HG03196 (cell line): ENCODE measurements around the gene PTPRD.
"Not testable (repeated sequence)": the region's sequence is repeated elsewhere in the genome, so short reads cannot be mapped to it uniquely, and the experiment has no call there.

Experiments used
- ATAC-seq: cut with Tn5 transposase; IDR thresholded peaks from one replicate; pipeline ENCODE4 v1.9.1; 2021; ENCODE audit not compliant: unreplicated experiment

Gene PTPRD

DNA sequence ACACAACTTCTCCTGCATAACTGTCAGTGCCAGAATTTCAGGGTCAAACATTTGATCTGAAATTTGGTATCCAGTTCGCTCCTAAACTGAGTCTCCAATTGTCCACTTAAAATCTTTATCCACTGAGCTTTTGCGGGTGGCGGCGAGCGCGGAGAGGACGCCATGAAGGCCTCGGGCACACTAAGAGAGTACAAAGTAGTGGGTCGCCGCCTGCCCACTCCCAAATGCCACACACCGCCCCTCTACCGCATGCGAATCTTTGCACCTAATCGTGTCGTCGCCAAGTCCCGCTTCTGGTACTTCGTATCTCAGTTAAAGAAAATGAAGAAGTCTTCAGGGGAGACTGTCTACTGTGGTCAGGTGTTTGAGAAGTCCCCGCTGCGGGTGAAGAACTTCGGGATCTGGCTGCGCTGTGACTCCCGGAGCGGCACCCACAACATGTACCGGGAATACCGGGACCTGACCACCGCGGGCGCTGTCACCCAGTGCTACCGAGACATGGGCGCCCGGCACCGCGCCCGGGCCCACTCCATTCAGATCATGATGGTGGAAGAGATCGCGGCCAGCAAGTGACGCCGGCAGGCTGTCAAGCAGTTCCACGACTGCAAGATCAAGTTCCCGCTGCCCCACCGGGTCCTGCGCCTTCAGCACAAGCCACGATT, 1899.5 kb downstream of the PTPRD start:
- no peak for ATAC-seq

DNA sequence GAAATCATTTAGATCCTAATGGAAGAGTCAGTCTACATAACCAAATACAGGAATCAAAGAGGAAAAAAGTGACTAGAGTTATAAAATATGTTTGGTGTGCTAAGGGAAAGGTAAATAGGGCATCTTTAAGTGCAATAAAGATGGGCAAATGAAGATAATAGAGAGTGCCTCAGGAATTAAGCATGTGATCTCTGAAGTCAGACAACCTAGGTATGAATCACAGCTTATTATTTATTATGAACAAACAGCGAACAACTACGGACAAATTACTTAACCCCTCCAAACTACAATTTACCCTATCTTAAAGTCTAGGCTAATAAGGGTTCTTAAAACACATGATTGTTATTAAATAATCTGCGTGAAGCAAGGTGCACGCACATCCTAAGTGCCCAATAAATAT, 1903.1 kb downstream of the PTPRD start:
- ATAC-seq: no peak

DNA sequence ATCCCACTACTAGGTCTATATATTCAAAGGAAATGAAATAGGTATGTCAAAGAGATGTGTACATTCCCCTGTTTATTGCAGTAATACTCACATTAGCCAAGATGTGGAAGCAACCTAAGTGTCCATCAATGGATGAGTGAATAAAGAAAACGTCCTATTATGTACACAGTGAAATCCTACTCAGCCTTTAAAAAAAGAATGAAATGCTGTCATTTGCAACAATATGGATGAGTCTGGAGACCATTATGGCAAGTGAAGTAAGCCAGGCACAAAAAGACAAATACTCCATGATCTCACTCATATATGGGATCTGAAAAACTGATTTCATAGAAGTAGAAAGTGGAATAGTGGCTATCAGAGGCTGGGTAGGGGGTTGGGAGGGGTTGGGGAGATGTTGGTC, 1904.1 kb downstream of the PTPRD start:
- ATAC-seq: no peak

DNA sequence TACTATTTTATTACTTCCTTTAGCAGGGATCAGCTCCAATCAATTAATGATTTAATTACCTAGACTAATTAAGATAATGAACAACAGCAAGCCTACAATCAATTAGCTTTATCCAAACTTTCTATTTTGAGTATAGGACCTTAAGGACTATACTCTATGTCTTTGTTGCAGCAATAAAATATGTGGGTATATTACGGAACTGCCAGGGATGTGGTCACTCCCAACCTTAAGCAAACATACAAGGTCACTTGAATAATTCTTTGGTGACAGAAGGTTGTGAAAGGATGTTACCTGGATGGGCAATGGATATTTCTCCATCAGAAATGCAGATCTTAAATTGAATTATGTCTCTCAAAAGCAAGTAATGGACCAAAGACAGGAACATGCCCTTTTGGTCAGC, 1905.8 kb downstream of the PTPRD start:
- no peak for ATAC-seq

DNA sequence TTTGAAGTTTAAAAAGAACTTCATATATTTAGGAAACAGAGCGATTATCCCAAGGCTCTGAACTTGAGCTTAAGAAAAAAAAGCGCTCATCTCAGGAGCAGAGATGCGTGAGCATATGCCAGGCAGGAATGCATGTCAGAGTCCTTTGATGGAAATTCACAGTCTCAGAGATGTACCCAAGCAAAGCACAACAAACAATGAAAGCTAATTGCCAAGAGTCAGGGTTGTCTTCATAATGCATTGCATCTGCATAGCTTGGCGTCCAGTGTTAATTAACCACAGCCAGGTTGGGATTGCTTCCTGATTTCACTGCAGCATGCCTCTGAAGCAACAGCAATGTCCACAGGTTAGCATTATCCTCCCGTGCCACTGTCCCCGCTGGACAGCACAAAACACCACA, 1906.3 kb downstream of the PTPRD start:
- no peak for ATAC-seq

DNA sequence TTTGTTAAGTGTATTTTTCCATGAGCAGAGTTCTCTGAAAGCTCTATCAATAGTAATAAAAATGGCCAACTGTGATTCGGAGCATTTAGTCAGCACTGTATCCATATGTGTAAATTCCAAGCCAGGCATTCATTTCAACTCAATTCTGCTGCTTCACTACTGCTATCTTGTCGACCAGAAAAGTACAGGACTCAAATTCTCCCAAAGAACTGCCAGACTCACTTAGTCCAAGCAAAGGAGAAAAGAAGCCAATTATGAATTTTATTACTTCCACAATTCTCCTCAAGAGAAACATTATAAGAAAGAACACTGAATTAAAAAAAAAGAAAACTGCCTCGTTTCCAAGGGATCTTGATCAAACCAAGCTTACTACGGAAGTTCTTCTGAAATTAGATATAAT, 1906.9 kb downstream of the PTPRD start:
- ATAC-seq: no peak

DNA sequence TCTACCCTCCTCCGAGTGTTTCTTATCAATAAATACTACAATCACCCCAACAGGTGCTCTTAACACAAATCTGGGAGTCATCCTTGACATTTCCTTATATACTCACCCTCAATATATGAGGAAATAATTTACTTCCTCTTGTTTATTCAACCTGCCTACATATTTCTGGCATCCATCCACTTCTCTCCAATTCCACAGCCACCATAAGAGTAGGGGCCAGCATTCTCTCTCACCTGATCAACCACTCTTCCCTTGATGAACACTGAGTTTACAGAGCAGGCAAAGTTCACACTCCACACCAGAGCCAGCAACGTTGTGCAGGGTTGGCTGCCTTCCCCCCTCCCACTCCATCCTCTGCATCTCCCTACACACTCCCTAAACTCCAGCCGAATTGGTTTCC, 1908.9 kb downstream of the PTPRD start:
- no peak for ATAC-seq

DNA sequence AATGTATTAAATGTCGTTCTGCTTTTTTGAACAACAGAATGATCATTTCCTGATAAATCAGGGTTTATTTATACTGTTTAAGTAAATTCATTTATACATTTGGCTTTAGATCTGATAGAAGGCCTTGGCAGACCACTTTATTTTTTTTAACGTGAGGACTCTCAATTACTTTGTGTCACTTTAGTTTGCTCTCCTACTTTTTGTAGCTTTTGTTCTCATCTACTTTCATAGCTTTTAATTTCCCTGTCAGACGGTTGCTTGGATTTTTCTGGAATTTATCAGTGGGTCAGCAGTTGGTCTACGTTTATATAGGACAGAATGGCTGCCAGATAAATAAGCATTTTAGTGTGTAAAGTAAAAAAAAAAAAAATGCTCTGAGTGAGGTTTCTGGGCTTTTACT, 1910.9 kb downstream of the PTPRD start:
- no peak for ATAC-seq

DNA sequence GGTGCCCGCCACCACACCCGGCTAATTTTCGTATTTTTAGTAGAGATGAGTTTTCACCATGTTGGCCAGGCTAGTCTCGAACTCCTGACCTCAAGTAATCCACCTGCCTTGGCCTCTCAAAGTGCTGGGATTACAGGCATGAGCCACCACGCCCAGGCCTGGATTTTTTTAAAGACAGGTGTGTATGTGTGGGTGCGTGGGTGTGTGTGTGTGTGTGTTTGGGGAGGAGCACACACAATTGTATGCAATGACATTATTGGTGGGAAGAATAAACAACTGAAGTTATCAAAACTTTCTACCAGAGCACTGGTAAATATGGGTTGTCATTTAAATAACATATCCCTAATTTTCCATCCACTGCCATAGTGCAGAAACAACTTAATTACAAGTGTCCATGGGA, 1915.2 kb downstream of the PTPRD start:
- not testable (repeated sequence) for ATAC-seq

DNA sequence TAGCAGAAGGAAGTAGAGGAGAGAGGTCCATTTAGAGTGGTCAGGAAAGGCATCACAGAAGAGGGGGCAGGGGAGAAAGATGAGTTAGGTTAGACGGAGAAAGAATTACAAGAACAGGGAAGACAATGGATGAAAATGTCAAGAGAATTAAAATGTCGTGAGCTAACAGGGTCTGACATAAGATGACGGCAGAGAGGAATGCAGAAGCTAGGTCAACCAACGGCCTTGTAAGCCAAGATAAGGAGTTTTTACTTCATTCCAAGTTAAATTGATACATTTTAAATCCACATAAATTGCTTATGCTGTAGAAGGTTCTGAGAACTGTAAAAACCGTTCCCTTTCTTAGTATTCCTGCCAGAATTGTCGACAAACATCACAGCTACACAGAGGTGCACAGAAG, 1916.3 kb downstream of the PTPRD start:
- ATAC-seq: no peak

DNA sequence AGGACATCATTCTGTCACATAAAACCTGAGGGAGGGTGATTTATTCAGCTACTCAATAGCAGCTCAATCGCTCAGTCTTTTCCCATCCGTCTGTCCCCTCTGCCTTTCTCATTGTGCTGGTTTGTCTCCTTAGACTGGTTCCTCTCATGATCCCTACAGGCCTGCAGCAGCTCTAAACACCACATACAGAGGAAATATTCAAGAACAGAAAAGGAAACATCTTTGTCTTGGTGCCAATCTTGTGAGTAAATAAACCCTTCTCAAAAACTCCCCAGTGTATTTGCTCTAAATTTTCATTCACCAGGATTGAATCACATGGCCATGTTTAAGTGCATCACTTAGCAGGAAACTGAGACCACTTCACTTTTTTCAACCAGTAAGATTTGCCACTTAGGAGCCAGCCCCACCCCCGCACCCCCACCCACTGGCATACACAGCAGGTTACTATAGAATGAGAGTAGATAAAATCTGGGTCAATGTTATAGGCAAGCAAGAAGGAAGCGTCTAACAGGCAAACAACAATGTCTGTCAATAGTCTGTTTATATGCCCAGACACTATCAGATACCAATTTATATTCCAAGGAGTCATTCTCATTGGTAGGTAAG, 1917.7 kb downstream of the PTPRD start:
- ATAC-seq: no peak

DNA sequence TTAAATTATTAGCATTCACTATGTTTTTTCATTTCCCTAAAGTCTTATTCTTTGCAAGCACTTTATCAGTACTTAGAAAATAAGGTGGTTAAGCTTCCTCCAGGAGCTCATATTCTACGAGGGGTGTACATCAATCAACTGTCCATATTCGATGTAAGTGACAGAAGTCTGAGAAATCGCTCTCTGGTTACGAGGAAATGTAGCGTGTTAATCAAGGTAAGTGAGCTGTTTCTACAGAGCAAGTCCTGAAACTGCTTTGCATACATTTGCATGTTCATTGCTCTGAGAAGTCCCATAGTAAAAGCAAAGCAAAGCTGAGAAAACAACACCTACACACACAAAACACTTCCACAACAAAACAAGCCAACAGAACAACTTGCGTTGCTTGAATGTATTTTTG, 1919.3 kb downstream of the PTPRD start:
- no peak for ATAC-seq

DNA sequence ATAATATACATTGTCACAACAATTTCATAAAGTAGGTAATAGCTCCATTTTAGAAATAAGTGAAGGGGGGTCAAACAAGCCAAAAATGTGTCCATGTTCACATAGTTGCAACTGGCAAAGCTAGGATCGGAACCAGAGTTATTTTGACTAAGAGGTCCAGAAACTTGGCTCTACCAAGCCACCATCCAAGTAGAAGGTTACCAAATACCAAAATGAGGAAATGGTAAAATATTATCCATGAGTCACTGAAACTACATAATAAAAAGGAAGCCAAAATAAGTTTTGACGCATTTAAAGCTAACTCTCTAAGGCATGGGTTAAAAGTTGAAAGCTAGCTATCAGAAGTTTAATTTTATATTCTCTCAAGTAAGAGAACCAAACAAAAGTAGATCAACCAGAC, 1926.3 kb downstream of the PTPRD start:
- no peak for ATAC-seq

DNA sequence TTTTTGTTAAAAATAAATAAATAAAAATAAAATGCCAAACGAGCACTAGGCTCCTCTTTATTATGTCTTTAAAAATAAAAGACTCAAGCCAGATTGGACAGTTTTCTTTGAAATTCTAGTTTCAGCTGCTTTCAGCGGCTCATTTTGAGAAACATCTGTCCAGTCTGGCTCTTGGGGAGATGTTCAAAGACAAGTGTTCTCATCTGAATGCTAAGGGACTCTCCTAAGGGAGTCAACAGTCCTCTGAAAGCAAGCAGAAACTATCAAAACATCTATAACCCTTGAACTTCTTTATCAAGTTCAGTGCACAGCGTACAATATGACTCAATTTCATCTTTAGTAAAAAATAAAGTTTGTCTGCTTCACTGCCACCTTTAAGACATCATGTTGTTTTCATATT, 1927.0 kb downstream of the PTPRD start:
- no peak for ATAC-seq

DNA sequence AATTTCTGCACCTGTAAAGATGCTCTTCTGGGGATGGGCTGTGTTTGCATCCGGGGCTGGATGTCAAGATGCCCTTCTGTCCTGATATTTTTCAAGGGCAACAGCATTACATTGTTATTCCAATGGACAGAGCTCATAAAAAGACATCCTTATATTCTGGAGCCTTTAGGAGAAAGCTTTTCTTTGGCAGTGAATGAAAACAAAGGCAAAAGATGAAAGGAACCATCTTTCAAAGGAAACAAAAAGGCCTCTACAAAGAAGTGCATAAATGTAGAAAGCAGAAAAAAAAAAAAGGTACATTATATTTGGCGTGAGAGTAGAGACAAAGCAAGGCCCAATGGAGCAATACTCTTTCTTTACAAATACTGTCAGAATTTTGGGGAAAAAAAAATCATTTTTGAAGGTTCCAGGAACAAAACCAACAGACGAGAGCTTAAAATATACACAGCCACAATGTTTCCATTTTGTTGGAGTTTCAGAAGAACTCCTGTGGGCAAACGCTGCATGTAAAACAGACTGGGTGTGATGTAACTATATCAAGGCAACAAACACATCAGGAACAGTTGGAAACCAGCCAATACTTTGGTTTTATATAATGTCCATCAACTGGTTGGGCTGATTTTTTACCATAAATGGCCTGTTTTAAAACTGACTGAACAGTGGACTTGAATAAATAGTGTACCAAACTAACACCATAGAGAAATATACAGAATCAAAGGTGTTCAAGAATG, 1927.7 kb downstream of the PTPRD start:
- no peak for ATAC-seq

DNA sequence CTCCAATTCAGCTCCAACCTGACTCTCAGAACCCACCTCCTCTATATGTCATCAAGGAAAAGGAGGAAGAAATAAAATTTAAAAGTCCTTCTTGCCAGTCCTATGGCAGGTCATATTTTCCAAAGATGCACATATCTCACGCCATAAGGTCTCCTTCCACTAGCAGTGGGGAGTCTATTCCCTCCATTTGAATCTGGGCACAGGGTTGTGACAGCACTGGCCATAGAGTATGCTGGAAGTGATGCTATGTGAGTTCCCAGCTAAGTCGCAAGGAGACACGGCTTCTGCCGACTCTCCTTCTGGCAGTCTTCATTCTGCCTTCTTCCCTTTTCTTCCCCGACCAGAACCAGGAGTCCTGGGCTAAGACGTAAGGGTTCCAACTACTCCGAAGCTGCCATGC, 1929.3 kb downstream of the PTPRD start:
- ATAC-seq: no peak

DNA sequence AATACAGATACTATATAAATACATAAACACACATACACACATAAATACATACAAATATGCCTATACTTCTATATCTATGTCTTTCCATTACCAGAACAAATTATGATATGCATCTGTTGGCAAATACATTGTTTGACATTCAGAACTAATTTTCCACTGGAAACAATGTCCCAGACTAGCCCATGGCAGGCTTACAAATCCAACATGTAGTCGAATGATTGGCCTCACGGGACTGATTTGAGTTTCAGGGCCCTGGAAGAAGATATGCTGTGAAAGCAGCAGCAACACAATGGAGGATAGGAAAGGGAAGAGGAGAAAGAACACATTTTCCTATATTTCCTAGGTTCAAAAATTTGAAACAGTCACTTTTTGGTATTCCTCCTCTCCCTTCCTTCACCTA, 1932.1 kb downstream of the PTPRD start:
- ATAC-seq: no peak

DNA sequence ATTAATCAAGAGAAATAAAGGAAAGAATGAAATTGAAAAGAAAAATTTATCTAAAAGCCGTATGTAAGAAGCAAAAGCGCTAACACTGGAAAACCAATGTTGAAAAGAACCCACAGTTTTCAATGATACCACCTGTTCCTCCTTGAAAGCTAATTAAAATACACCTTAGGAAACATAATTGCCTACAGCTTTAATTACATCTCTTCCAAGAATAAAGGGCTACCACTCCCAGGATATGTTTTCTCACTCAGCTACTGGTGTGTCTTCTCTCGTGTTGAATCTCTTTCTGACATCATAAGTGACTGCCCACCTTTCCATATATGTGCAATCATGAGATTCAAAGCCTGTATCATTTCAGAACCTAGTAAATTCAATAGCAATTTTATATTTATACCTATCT, 1932.6 kb downstream of the PTPRD start:
- ATAC-seq: no peak

DNA sequence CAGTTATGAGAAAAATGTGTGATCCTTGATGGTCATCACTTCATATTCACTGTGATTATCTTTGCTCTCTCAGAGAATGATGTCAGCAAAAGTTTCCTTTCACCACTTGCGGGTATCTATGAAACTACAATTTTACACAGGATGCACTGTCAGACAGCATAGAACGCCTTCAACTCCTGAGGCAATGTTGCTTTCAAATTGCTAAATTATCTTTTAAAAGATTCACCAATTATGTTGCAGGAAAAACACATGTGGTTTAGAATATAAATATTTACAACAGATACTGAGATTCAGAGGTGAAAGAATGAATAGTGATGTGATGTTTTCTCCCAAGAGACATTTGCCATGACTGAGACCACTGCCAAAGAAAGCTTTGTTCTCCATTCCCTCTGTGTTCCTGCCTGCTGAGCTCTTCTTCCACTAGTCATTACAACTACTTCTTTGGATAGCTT, 1933.4 kb downstream of the PTPRD start:
- ATAC-seq: no peak

DNA sequence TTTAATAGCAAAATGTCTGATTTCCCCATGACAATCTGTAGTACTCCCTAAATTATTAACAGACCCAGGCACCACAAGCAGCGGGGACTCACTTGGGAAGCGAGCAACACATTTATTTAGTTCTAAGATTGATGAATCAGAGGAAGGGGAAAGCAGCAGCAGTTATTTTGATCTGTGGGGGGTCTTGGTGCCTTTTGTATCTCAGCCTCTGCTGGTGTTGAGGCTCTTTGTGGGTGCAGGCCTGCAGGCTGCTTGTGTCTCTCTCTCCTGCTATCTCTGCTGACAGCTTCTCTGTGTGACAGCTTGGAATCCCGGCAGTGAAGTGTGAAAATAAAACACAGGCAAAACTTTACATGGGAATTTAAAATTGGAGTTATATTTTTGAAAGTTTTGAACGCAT, 1935.1 kb downstream of the PTPRD start:
- ATAC-seq: no peak

DNA sequence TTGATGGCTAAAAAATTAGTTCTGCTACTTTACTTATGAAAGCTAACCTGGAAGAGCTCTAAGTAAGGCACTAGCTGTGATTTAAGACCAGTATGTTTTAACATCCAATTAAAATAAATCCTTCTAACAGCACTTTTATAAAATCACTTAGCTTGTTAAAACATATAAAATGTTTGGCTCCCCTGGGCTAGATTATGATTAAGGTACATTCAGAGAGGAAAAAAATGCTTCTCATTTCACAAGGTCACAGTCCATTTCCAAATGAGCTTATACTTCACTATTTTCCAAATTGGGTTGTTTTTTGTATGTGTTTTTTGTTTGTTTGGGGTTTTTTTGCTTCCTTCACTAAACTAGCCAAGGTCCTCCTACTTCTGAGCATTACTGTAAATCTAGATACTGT, 1938.3 kb downstream of the PTPRD start:
- ATAC-seq: no peak

DNA sequence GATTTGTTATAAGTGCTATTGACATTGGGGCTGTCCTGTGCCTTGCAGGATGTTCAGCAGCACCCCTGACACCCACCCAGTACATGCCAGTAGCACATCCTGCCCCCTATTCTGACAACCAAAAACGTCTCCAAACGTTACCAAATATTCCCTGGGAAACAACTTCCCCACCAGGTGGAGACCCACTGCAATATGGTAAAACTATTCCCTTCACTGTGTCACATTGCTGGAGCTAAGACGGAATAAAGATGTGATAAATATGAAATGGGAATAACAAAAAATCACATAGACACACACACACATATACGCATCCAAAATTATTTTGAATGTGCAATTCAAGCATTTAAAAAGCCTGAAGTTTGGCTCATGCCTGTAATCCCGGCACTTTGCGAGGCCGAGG, 1939.0 kb downstream of the PTPRD start:
- no peak for ATAC-seq
